ENCODE data around the gene ITPRID2.

ITPRID2 gene

GRCh38 chr2:181900007-181900651 lies 8.6 kb downstream of the ITPRID2 start:
- no peak for DNase-seq
- H3K9me3 ChIP-seq (ENCODE audit: insufficient read depth, low read depth, low read length): no peaks in the 10 kb centered on the region
- no CpG with 5 or more reads among the region's 3 CpGs for WGBS (ENCODE audit: extremely low coverage, insufficient coverage, insufficient read length)
- no peak overlapping the region for H2BK5ac ChIP-seq (ENCODE audit: low read depth, low read length, poor library complexity)
- no peaks in the 10 kb centered on the region for H3K79me1 ChIP-seq (ENCODE audit: low read length)
- no peaks in the 10 kb centered on the region for H3K27me3 ChIP-seq (ENCODE audit: insufficient read depth, low read length)
- H2AFZ ChIP-seq (ENCODE audit: insufficient read depth, low read length, poor library complexity): no peak overlapping the region
- no peak overlapping the region for H3K4ac ChIP-seq (ENCODE audit: low read depth, low read length)
- H3K9ac ChIP-seq (ENCODE audit: low read length): no peak overlapping the region
- no peak overlapping the region for H3K18ac ChIP-seq (ENCODE audit: low read length)
- no peak overlapping the region for H4K12ac ChIP-seq (ENCODE audit: low read depth, low read length)
- no peak overlapping the region for H2BK12ac ChIP-seq (ENCODE audit: low read length)
- H3K27ac ChIP-seq (ENCODE audit: low read depth, low read length): no peak overlapping the region
- H3K4me2 ChIP-seq (ENCODE audit: low read length): no peak overlapping the region
- H3K79me2 ChIP-seq (ENCODE audit: control insufficient read depth, insufficient read depth, low read length, poor library complexity): no peaks in the 10 kb centered on the region
- H3K4me1 ChIP-seq (ENCODE audit: control insufficient read depth in 1 of 2, insufficient read depth in 2 of 2, low read length in 2 of 2): no peaks in the 10 kb centered on the region
- H2BK120ac ChIP-seq (ENCODE audit: insufficient read depth, low read length, poor library complexity): no peak overlapping the region
- no peak overlapping the region for H2AK5ac ChIP-seq (ENCODE audit: low read length)
- H3K14ac ChIP-seq (ENCODE audit: low read length): no peak overlapping the region
- H3K36me3 ChIP-seq (ENCODE audit: control insufficient read depth in 1 of 2, insufficient read depth in 2 of 2, low read length in 2 of 2): peaks cover 7 to 22% of the 10 kb centered on the region in 2 experiments
- H4K91ac ChIP-seq (ENCODE audit: low read depth, low read length): no peak overlapping the region
- H3K23ac ChIP-seq (ENCODE audit: low read length): no peak overlapping the region
- no peak overlapping the region for H3K4me3 ChIP-seq (ENCODE audit: low read depth, low read length)
- H4K8ac ChIP-seq (ENCODE audit: low read depth, low read length): no peak overlapping the region

GRCh38 chr2:181902625-181903024 lies 11.1 kb downstream of the ITPRID2 start:
- Histone ChIP-seq H3K79me2 (ENCODE audit: control insufficient read depth, insufficient read depth, low read length, poor library complexity) (no peaks in the 10 kb centered on the region), H2BK12ac (ENCODE audit: low read length) (no peak overlapping the region), H3K23ac (ENCODE audit: low read length) (no peak overlapping the region), H4K8ac (ENCODE audit: low read depth, low read length) (no peak overlapping the region), H3K18ac (ENCODE audit: low read length) (no peak overlapping the region), H3K4me3 (ENCODE audit: low read depth, low read length) (no peak overlapping the region), H4K12ac (ENCODE audit: low read depth, low read length) (no peak overlapping the region), H2BK5ac (ENCODE audit: low read depth, low read length, poor library complexity) (no peak overlapping the region), H3K14ac (ENCODE audit: low read length) (no peak overlapping the region), H2AFZ (ENCODE audit: insufficient read depth, low read length, poor library complexity) (no peak overlapping the region), H3K27ac (ENCODE audit: low read depth, low read length) (no peak overlapping the region), H3K79me1 (ENCODE audit: low read length) (no peaks in the 10 kb centered on the region), H3K4me1 (ENCODE audit: control insufficient read depth in 1 of 2, insufficient read depth in 2 of 2, low read length in 2 of 2) (no peaks in the 10 kb centered on the region), H2AK5ac (ENCODE audit: low read length) (no peak overlapping the region), H3K9me3 (ENCODE audit: insufficient read depth, low read depth, low read length) (no peaks in the 10 kb centered on the region), H2BK120ac (ENCODE audit: insufficient read depth, low read length, poor library complexity) (no peak overlapping the region), H3K4me2 (ENCODE audit: low read length) (no peak overlapping the region), H3K4ac (ENCODE audit: low read depth, low read length) (no peak overlapping the region), H3K36me3 (ENCODE audit: control insufficient read depth in 1 of 2, insufficient read depth in 2 of 2, low read length in 2 of 2) (peaks cover 10 to 29% of the 10 kb centered on the region in 2 experiments), H4K91ac (ENCODE audit: low read depth, low read length) (no peak overlapping the region), H3K27me3 (ENCODE audit: insufficient read depth, low read length) (no peaks in the 10 kb centered on the region), H3K9ac (ENCODE audit: low read length) (no peak overlapping the region)
- no peak for DNase-seq
- no CpG with 5 or more reads among the region's 3 CpGs for WGBS (ENCODE audit: extremely low coverage, insufficient coverage, insufficient read length)

GRCh38 chr2:181904022-181904632 lies 12.6 kb downstream of the ITPRID2 start:
- Histone ChIP-seq H3K79me2 (ENCODE audit: control insufficient read depth, insufficient read depth, low read length, poor library complexity) (no peaks in the 10 kb centered on the region), H2BK5ac (ENCODE audit: low read depth, low read length, poor library complexity) (no peak overlapping the region), H3K18ac (ENCODE audit: low read length) (no peak overlapping the region), H3K36me3 (ENCODE audit: control insufficient read depth in 1 of 2, insufficient read depth in 2 of 2, low read length in 2 of 2) (peaks cover 12 to 31% of the 10 kb centered on the region in 2 experiments), H3K9me3 (ENCODE audit: insufficient read depth, low read depth, low read length) (no peaks in the 10 kb centered on the region), H3K27me3 (ENCODE audit: insufficient read depth, low read length) (no peaks in the 10 kb centered on the region), H4K91ac (ENCODE audit: low read depth, low read length) (no peak overlapping the region), H2BK120ac (ENCODE audit: insufficient read depth, low read length, poor library complexity) (no peak overlapping the region), H3K9ac (ENCODE audit: low read length) (no peak overlapping the region), H3K27ac (ENCODE audit: low read depth, low read length) (no peak overlapping the region), H3K4me1 (ENCODE audit: control insufficient read depth in 1 of 2, insufficient read depth in 2 of 2, low read length in 2 of 2) (no peaks in the 10 kb centered on the region), H3K4me3 (ENCODE audit: low read depth, low read length) (no peak overlapping the region), H3K4ac (ENCODE audit: low read depth, low read length) (no peak overlapping the region), H3K14ac (ENCODE audit: low read length) (no peak overlapping the region), H2AFZ (ENCODE audit: insufficient read depth, low read length, poor library complexity) (no peak overlapping the region), H2BK12ac (ENCODE audit: low read length) (no peak overlapping the region), H2AK5ac (ENCODE audit: low read length) (no peak overlapping the region), H3K4me2 (ENCODE audit: low read length) (no peak overlapping the region), H3K79me1 (ENCODE audit: low read length) (no peaks in the 10 kb centered on the region), H4K8ac (ENCODE audit: low read depth, low read length) (no peak overlapping the region), H4K12ac (ENCODE audit: low read depth, low read length) (no peak overlapping the region), H3K23ac (ENCODE audit: low read length) (no peak overlapping the region)
- peak; percentile 16 to 75 for DNase-seq
- no CpG with 5 or more reads among the region's 2 CpGs for WGBS (ENCODE audit: extremely low coverage, insufficient coverage, insufficient read length)

GRCh38 chr2:181907057-181907456 lies 15.5 kb downstream of the ITPRID2 start:
- Histone ChIP-seq H3K23ac (ENCODE audit: low read length) (no peak overlapping the region), H3K18ac (ENCODE audit: low read length) (no peak overlapping the region), H3K4me3 (ENCODE audit: low read depth, low read length) (no peak overlapping the region), H3K4me1 (ENCODE audit: control insufficient read depth in 1 of 2, insufficient read depth in 2 of 2, low read length in 2 of 2) (no peaks in the 10 kb centered on the region), H3K9me3 (ENCODE audit: insufficient read depth, low read depth, low read length) (no peaks in the 10 kb centered on the region), H3K27me3 (ENCODE audit: insufficient read depth, low read length) (no peaks in the 10 kb centered on the region), H4K91ac (ENCODE audit: low read depth, low read length) (no peak overlapping the region), H2AFZ (ENCODE audit: insufficient read depth, low read length, poor library complexity) (no peak overlapping the region), H3K79me2 (ENCODE audit: control insufficient read depth, insufficient read depth, low read length, poor library complexity) (no peaks in the 10 kb centered on the region), H4K12ac (ENCODE audit: low read depth, low read length) (no peak overlapping the region), H3K4me2 (ENCODE audit: low read length) (no peak overlapping the region), H3K79me1 (ENCODE audit: low read length) (no peaks in the 10 kb centered on the region), H4K8ac (ENCODE audit: low read depth, low read length) (no peak overlapping the region), H2BK120ac (ENCODE audit: insufficient read depth, low read length, poor library complexity) (no peak overlapping the region), H3K9ac (ENCODE audit: low read length) (no peak overlapping the region), H2AK5ac (ENCODE audit: low read length) (no peak overlapping the region), H2BK12ac (ENCODE audit: low read length) (no peak overlapping the region), H2BK5ac (ENCODE audit: low read depth, low read length, poor library complexity) (no peak overlapping the region), H3K27ac (ENCODE audit: low read depth, low read length) (no peak overlapping the region), H3K14ac (ENCODE audit: low read length) (no peak overlapping the region), H3K36me3 (ENCODE audit: control insufficient read depth in 1 of 2, insufficient read depth in 2 of 2, low read length in 2 of 2) (peaks cover 9 to 26% of the 10 kb centered on the region in 2 experiments), H3K4ac (ENCODE audit: low read depth, low read length) (no peak overlapping the region)
- DNase-seq: no peak
